GM11168 (cell line): ENCODE results near the gene MMRN1.

Source experiments
- in situ Hi-C: fragments of 300-500 bp; cut with MboI; formaldehyde crosslinking; loops from one replicate; pipeline ENCODE4 v1.12.0; 2022; ENCODE audit warnings: low sequenced_read_pairs; ENCODE audit not compliant: unreplicated experiment

MMRN1 gene

GRCh38 chr4:89906777-89907521, 12.3 kb downstream of the MMRN1 start:
- in situ Hi-C loops = loop anchor here (25.0 kb wide), 1 partner anchor 420 kb away; no protein-coding TSS in a partner anchor

GRCh38 chr4:89909889-89910288, 15.2 kb downstream of the MMRN1 start:
- in situ Hi-C loops = loop anchor here (25.0 kb wide), 1 partner anchor 423 kb away; no protein-coding TSS in a partner anchor

DNA sequence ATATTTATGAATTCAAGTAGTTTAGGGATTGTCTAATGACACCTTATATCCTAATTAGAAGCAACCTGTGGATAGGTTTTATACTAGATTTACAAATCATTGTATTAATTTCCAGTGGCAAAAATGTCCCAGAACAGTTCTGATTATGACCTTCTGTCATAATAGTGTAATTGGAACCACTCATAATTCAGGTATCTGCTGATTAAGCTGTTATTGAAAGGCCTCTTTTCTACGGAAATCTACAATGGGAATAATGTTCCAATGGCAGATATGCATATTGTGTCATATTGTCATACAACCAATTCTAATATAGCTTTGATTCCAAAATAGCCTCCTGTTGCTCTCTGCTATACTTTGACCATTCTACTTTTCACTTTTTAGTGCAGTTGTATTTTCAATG, 19.0 kb downstream of the MMRN1 start:
- in situ Hi-C loops = loop anchor here (25.0 kb wide), 1 partner anchor 426 kb away; no protein-coding TSS in a partner anchor

DNA sequence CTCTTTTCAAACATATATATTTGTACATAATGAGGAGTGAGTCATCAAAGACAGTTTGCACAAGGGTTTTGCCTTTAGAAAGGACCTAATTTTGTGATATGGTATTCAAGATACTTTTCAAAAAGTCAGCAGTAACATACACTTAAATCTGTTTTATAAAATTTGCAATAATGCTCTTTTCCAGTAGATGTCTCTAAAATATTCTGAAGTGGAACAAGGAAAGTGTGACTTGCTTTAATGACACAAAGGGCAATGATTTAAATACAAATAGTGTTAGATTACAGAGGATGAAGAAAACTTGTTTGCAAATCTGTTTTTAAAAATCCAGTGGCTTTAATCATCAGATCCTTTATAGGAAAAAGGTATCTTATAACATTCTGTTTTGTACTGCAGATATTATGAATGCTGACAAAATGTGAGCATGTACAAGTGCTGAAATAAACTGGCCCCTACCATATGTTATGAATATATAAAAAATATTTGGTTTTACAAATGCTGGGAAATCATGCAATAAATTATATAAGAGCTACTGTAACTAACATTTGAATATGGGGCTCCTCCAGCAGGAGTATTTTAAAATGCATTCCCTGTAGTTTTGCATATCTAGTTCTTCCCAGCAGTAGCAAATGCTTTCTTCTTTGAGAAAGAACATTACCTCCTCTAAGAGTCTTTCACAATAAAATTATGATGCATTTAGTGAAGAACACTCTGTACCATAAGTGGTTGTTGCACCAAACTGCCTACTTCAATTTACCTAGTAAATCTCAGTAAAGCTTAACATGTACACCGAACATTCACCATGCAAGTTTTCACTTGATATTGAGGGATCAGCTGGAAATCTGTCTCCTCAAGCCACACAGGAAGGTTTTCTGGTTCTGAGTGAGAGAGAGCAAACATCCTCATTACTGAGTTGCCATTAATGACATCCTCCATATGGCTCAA, 20.2 kb downstream of the MMRN1 start:
- in situ Hi-C loops = loop anchor here (25.0 kb wide), 1 partner anchor 428 kb away; no protein-coding TSS in a partner anchor

DNA sequence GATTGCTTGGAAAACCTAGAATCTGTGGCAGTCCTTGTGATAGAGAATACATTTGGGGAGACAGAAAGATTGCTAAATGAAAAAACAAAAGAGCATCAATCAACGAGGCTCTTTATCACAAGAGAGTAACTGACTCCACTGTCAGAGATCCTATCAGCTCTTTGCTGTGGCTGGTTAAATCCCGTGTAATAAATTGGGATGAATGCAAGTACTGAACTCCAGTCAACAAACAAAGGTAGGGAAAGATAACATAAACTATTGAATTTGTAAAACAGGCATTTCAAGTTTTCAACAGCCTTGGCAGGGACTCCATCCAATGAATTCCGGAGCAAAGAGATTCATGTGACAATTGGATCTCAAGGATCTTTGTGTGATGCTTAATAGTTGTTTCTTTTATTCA, 21.3 kb downstream of the MMRN1 start:
- in situ Hi-C loops = loop anchor here (25.0 kb wide), 1 partner anchor 429 kb away; no protein-coding TSS in a partner anchor

DNA sequence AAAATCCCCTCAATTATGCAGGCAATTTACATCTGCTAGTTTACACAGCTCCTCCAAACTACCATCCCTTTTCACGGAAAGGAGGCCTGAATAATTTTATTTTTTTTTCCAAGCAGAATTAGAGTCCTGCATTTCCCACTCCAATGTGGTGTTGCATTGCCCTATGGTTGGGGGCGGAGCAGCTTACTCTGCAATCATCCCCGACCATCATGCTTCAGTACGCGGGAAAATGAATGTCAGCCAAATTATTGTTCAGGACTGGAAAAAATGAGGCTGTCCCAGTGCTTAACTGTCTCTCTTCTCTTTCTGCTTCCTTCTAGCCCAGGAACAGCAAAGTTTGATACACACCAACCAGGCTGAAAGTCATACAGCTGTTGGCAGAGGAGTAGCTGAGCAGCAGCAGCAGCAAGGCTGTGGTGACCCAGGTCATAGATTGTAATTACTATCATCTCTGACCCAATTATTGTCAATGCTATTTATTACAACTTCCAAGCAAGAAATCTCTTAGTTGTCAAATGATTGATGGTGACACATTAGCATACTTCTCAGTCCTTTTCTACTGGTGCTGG, 28.3 kb downstream of the MMRN1 start:
- in situ Hi-C loops = loop anchor here (25.0 kb wide), 1 partner anchor 436 kb away; no protein-coding TSS in a partner anchor

DNA sequence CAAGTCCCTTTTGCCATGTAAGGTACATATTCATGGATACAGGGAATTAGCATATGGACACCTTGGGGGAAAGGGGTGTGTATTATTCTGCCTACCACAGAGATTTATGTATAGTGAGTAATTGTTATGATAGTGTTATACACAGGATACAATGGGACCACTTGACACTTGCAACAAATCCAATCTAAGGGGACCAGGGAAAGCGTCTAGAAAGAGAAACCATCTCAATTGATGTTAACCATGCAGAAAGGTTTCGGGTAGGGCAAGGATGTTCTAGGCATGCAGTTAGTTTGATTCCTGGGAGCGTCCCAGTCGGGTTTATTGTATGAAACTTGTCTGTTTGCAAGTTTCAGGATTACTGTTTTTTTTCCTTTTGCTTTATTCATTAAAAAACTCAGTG, 34.2 kb downstream of the MMRN1 start:
- in situ Hi-C loops = no loop called here

GRCh38 chr4:89929425-89930159, 34.9 kb downstream of the MMRN1 start:
- in situ Hi-C loops = no loop called here

DNA sequence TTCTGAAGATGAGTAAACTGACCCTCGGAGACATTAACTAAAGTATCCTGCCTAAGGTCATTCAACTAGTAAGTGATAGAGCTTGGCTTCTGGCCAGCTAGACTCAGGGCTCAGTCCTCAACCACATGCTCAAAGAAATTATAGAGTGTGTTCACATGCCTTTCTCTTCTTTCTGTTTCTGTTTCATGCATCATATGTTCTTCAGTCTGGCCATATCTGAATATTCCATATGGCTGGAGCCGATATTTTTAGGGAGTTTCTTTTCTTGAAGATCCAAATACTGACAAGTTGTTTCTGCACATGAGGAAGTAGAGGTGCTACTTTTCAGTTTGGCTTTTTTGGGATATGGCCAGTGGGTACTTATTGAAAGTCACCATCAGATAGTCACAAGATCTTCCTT, 44.9 kb downstream of the MMRN1 start:
- in situ Hi-C loops = no loop called here

DNA sequence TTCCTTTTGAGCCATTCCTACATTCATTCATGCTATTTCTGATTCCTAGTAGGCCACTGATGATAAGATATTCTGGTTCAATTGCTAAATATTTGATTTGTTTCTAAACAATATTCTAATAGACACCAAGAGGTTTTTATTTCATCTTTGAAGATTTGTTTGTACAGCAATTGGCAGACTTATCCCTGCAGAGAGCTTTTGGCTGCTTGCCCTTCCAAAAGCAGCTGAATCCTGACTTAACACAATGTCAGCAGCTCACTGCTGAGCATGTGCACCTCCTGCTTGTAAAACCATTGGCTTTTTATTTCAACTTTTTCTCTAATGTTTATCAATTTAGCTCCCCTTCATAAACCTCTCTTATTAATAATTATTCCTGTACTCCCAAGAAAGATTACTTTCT, 45.3 kb downstream of the MMRN1 start:
- in situ Hi-C loops = no loop called here

GRCh38 chr4:89942811-89943210, 48.2 kb downstream of the MMRN1 start:
- in situ Hi-C loops = no loop called here

DNA sequence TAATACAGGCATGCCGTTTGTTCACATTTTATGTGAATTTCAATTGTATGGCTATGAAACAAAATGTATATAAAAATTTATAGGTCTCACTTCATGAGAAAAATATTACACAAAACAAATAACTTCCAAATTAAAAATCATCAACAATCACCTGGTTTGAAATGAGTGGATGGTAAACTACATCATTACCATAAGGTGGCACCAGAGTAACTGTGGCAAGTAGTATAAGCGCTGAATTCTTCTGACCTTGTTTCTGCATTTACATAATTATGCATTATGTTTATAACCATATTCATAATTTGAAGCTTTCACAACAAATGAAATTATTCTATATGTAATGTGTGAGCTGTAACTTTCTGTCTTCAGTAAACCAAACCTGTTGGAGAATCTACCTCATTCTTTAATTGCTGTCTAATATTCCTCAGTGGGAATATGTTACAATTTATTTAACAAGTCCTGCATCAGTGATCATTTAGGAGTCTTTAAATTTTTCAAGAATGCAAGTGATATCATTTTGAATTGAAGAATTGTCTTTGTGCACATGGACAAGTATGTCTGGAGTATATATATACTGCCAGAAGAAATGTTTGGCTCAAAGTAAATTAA, 55.2 kb downstream of the MMRN1 start:
- in situ Hi-C loops = no loop called here

DNA sequence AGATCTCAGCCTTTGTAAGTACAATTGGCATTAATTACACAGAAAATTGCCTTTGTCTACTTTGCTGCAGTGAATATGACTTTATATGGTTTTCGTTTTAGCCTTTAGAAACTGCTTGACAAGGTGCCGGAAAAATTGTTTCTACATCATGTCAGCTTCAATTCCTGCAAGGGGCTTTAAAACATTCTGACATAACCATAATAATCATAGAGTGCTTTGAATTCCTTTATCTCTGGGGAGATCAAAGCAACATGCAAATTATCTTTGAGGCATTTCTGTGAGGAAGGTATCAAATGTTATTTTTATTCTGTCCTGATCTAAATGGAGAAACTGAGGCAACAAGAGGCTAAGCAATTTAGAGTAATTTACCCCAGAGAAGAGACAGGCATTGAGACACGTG, 57.8 kb downstream of the MMRN1 start:
- in situ Hi-C loops = no loop called here

DNA sequence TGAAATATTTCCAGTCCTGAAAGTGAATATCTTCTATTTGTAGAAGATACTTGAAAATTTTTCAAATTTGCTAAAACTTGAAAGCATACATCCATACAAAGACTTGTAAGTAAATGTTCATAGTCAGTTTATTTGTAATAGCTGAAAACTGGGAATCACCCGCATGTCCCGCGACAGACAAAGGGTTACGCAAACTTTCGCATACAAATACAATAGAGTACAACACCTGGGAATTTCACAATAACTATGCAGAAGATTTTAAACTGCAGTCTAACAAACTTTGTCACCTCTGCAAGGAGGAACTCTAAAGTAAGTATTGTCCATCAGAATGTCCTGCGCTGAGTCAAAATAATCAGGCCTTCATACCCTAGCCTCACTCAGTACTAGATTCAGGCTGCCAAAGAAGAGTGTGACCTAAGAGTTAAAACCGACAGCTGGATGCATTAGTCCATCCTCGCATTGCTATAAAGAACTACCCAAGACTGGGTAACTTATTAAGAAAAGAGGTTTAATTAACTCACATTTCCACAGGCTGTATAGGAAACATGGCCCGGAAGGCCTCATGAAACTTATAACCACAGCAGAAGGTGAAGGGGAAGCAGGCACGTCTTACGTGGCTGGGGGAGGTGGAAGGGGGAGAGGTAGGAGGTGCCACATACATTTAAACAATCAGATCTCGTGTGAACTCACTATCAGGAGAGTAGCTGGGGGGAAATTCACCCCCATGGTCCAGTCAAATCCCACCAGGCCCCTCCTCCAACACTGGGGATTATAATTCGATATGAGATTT, 60.4 kb downstream of the MMRN1 start:
- in situ Hi-C loops = no loop called here

- in situ Hi-C loops = no loop called here
These were observed 62.6 kb downstream of the MMRN1 start for GRCh38 chr4:89957046-89957926.

- in situ Hi-C loops = no loop called here
These were observed 87.2 kb downstream of the MMRN1 start for GRCh38 chr4:89981789-89982334.

DNA sequence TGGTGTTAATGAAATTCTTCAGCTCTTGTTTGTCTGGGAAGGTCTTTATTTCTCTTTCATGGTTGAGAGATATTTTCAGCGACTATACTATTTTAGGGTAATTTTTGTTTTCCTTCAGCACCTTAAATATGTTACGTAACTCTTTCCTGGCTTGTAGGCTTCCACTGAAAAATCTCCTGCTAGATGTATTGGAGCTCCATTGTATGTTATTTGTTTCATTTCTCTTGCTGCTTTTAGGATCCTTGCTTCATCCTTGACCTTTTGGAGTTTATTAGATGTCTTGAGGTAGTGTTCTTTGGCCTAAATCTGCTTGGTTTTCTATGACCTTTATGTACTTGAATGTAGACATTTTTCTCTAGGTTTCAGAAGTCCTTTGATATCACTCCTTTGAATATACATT, 93.6 kb downstream of the MMRN1 start:
- in situ Hi-C loops = no loop called here

DNA sequence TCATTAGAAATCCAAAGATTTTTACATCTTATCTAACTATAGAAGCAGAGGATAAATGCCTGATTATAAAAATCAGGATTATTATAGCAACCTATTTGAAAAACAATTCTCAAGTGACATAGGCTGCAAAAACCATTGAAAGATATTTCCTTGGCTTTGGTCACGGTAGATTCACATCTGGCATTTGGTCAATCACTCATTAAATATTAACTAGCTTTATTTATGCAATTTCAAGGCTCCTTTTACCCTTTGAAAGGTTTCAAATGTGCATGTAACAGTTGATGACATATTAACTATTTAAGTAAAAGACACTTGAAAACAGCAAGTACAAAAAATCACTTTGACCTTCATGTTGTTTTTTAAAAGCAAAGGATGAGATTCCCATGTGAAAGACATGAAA, 98.1 kb downstream of the MMRN1 start:
- in situ Hi-C loops = no loop called here
